ENCODE measurements around the gene KIRREL1.

DNA sequence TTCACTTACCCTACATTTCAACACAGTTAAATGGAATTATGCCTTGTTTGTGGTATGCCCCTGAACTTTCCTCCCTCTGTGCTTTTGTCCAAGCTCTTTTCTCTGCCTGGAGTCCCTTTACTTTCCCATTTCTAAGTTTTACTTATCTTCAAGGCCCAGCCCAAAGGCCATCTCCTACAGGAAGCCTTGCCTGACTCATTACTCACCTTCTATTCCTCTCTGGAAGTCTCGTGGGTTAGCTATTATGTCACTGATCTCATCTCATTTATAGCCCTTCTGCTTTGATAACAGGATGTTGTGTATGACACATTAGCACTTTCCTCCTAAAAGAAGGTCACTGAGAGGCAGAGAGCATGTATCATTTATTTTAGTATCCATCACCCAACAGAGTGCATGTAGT, 108.5 kb downstream of the KIRREL1 start:
- TF ChIP-seq, protein P1, sequence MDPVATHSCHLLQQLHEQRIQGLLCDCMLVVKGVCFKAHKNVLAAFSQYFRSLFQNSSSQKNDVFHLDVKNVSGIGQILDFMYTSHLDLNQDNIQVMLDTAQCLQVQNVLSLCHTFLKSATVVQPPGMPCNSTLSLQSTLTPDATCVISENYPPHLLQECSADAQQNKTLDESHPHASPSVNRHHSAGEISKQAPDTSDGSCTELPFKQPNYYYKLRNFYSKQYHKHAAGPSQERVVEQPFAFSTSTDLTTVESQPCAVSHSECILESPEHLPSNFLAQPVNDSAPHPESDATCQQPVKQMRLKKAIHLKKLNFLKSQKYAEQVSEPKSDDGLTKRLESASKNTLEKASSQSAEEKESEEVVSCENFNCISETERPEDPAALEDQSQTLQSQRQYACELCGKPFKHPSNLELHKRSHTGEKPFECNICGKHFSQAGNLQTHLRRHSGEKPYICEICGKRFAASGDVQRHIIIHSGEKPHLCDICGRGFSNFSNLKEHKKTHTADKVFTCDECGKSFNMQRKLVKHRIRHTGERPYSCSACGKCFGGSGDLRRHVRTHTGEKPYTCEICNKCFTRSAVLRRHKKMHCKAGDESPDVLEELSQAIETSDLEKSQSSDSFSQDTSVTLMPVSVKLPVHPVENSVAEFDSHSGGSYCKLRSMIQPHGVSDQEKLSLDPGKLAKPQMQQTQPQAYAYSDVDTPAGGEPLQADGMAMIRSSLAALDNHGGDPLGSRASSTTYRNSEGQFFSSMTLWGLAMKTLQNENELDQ (CRISPR knock-in tag; IDR thresholded peaks at IDR 0.05; ENCODE audit: borderline replicate concordance) = no peak
- TF ChIP-seq NPAS2 (CRISPR knock-in tag; IDR thresholded peaks at IDR 0.05; ENCODE audit: borderline replicate concordance) = no peak
- TF ChIP-seq ZMYM4 (CRISPR knock-in tag; IDR thresholded peaks at IDR 0.05) = no peak
- TF ChIP-seq POLR2AphosphoS2 (IDR thresholded peaks at IDR 0.05; ENCODE audit: low read depth, low read length) = no peak
- TF ChIP-seq TRIM24 (CRISPR knock-in tag; IDR thresholded peaks at IDR 0.05) = no peak
- no peak for TF ChIP-seq NFYB (CRISPR knock-in tag; IDR thresholded peaks at IDR 0.05)
- TF ChIP-seq CTCF (CRISPR knock-in tag; IDR thresholded peaks at IDR 0.05) = no peak
- TF ChIP-seq TBP (CRISPR knock-in tag; IDR thresholded peaks at IDR 0.05) = no peak
- TF ChIP-seq FLYWCH1 (CRISPR knock-in tag; IDR thresholded peaks at IDR 0.05) = no peak
- TF ChIP-seq BORCS8-MEF2B (CRISPR knock-in tag; IDR thresholded peaks at IDR 0.05) = no peak
- TF ChIP-seq IKZF4 (CRISPR knock-in tag; IDR thresholded peaks at IDR 0.05; ENCODE audit: borderline replicate concordance, low read depth, not compliant biosample characterization) = no peak
- no peak for TF ChIP-seq ATF7 (IDR thresholded peaks at IDR 0.05)
- TF ChIP-seq ATF7 (CRISPR knock-in tag; IDR thresholded peaks at IDR 0.05) = no peak
- no peak for TF ChIP-seq POLR2A (IDR thresholded peaks at IDR 0.05; ENCODE audit: insufficient read depth in 1 of 2, low read depth in 2 of 2, low read length in 2 of 2)
- no peak for TF ChIP-seq ZNF468 (CRISPR knock-in tag; IDR thresholded peaks at IDR 0.05)

Data from HepG2 (cell line).